SK-N-SH (cell line): ENCODE results near the gene LHPP.

Experiments
- EP300 ChIP-seq, 2 experiments: IDR thresholded peaks; 2 replicates each; pipeline versions ENCODE4 v1.4.0 to v1.6.1; 2012; ENCODE audit warnings: borderline replicate concordance in 1 of 2, low read depth in 1 of 2, low read length in 1 of 2
- FOXM1 ChIP-seq: IDR thresholded peaks from 2 replicates; pipeline ENCODE4 v1.4.0; 2012; ENCODE audit warnings: low read depth, mild to moderate bottlenecking
- GABPA ChIP-seq: IDR thresholded peaks from 2 replicates; pipeline ENCODE4 v1.4.0; 2012; ENCODE audit warnings: low read depth, mild to moderate bottlenecking
- JUND ChIP-seq: IDR thresholded peaks from 2 replicates; pipeline ENCODE4 v1.4.0; 2012
- NFIC ChIP-seq: IDR thresholded peaks from 2 replicates; pipeline ENCODE4 v1.4.0; 2012; ENCODE audit warnings: borderline replicate concordance
- POLR2AphosphoS5 ChIP-seq: IDR thresholded peaks from 2 replicates; pipeline ENCODE4 v1.6.1; 2012; ENCODE audit warnings: low read depth, low read length
- USF1 ChIP-seq: IDR thresholded peaks from 2 replicates; pipeline ENCODE4 v1.4.0; 2012; ENCODE audit warnings: low read depth, borderline replicate concordance
- TF ChIP-seq, protein P1 (sequence below): fragments of 200-600 bp; sonication (generic); IDR thresholded peaks from 2 replicates; pipeline ENCODE4 v1.6.1; 2017; ENCODE audit warnings: antibody characterized with exemption, mild to moderate bottlenecking, moderate library complexity

- TF ChIP-seq POLR2AphosphoS5 (no peak), USF1 (no peak), EP300 (IDR thresholded peaks at IDR 0.05; ENCODE audit: borderline replicate concordance in 1 of 2, low read depth in 1 of 2, low read length in 1 of 2) (no peak), NFIC (no peak), FOXM1 (no peak), JUND (no peak), GABPA (no peak)
- TF ChIP-seq, protein P1, sequence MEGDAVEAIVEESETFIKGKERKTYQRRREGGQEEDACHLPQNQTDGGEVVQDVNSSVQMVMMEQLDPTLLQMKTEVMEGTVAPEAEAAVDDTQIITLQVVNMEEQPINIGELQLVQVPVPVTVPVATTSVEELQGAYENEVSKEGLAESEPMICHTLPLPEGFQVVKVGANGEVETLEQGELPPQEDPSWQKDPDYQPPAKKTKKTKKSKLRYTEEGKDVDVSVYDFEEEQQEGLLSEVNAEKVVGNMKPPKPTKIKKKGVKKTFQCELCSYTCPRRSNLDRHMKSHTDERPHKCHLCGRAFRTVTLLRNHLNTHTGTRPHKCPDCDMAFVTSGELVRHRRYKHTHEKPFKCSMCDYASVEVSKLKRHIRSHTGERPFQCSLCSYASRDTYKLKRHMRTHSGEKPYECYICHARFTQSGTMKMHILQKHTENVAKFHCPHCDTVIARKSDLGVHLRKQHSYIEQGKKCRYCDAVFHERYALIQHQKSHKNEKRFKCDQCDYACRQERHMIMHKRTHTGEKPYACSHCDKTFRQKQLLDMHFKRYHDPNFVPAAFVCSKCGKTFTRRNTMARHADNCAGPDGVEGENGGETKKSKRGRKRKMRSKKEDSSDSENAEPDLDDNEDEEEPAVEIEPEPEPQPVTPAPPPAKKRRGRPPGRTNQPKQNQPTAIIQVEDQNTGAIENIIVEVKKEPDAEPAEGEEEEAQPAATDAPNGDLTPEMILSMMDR: no peak
Measured at GRCh38 chr10:124467165-124467564, 5.5 kb downstream of the LHPP start.
